Panc1 (cell line): Measurements from ENCODE around the gene LRRIQ1.

ENCODE experiments used
- REST ChIP-seq, 2 experiments: IDR thresholded peaks; 2 replicates each; pipeline ENCODE4 v1.6.1; 2011 to 2012; ENCODE audit warnings: low read depth in 2 of 2, control low read depth in 1 of 2, low read length in 1 of 2, mild to moderate bottlenecking in 1 of 2, moderate library complexity in 1 of 2; ENCODE audit not compliant: insufficient read depth in 1 of 2
- TF ChIP-seq, protein P1 (sequence below): fragments of 450-650 bp; IDR thresholded peaks from 2 replicates; pipeline ENCODE4 v1.5.1; 2017; ENCODE audit warnings: mild to moderate bottlenecking

- TF ChIP-seq REST (IDR thresholded peaks at IDR 0.05; ENCODE audit: insufficient read depth in 1 of 2, low read depth in 2 of 2, low read length in 1 of 2), result no peak
- TF ChIP-seq, protein P1, sequence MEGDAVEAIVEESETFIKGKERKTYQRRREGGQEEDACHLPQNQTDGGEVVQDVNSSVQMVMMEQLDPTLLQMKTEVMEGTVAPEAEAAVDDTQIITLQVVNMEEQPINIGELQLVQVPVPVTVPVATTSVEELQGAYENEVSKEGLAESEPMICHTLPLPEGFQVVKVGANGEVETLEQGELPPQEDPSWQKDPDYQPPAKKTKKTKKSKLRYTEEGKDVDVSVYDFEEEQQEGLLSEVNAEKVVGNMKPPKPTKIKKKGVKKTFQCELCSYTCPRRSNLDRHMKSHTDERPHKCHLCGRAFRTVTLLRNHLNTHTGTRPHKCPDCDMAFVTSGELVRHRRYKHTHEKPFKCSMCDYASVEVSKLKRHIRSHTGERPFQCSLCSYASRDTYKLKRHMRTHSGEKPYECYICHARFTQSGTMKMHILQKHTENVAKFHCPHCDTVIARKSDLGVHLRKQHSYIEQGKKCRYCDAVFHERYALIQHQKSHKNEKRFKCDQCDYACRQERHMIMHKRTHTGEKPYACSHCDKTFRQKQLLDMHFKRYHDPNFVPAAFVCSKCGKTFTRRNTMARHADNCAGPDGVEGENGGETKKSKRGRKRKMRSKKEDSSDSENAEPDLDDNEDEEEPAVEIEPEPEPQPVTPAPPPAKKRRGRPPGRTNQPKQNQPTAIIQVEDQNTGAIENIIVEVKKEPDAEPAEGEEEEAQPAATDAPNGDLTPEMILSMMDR, result no peak
Measured at GRCh38 chr12:85147331-85147730, 111.2 kb downstream of the LRRIQ1 start.
